ENCODE data around the gene UGT1A1.

UGT1A1 gene

DNA sequence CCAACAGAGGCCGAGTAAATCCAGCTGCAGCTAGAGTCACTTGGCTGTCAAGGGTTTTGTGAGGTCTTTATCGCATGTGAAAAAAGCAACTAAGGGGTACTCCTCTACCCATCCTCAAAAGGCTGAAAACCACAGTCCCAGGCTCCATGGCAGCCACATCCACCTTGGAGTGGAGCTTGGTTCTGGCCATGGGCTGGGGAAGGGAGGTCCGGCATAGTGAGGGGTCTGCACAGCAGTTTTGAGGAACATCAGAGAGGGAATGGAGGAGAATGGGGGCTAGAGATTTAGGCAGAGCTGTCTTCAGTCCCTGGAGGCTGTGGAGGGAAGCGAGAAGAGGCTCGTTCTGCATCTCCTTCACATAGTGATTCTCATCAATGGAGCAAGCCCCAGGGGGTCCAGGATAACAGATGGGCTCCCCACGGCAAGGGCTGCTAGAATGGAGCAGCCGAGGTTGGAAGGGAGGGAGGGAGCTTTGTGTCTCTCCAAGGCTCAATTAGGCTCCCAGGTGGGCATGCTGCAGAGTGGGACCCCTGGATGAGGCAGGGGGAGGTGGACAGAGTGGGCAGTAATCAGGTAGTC, 39.1 kb downstream of the UGT1A1 start:
- no peak for DNase-seq

GRCh38 chr2:233799716-233800115, 39.6 kb downstream of the UGT1A1 start:
- no peak for DNase-seq

DNA sequence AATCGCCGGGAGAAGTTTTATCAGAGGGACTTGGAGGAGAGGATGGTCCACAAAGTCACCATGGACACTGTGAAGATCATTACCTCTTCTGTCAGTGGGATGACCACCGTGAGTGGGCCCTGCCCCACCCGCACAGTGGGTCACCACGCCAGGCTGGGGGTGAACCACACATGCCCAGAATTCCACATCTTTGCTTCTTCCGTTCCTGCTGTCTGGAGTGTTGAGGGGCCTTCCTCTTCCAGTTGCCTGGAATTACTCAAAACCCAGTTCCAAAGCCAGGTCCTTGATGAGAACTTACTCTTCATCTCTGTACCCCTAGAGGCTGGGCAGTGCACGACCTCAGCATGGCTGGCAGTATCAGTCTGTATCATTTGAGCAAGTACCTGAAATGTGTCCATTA, 40.1 kb downstream of the UGT1A1 start:
- no peak for DNase-seq

GRCh38 chr2:233801357-233802131, 41.5 kb downstream of the UGT1A1 start:
- no peak for DNase-seq

DNA sequence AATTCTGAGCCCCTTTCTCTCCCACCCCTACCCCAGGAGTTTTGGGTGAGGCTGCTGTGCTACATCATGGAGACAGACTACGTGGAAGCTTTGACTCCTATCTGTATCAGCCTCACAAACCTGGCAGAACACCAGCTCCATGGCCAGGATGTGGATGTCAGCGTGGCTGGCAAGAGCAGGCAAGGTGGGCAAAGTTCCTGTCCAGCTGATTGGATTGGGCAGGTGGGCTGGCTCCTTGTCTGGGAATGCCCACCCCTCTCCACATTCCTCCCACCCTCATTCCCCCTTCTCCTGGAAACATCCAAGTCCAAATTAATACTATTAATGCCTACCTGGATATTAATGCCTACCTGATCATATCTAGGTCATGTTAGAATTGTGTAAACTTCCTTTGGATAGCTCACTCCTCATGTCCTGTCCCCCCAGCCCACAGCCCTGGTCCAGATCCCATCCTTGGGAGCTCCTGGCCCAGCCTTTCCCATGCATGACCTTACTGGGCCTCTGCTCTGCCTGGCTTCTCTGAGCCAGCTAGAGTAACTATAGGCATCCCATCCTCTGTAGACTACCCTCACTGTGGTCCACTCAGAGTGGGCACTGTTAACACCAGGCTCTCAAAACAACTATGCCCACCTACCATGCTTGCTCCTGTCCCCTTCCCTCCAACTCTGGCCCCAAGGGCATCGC, 42.2 kb downstream of the UGT1A1 start:
- no peak for DNase-seq

- no peak for DNase-seq
These were observed 43.3 kb downstream of the UGT1A1 start for GRCh38 chr2:233803292-233803911.

- DNase-seq = no peak
These were observed 43.9 kb downstream of the UGT1A1 start for GRCh38 chr2:233803994-233804393.

GRCh38 chr2:233807215-233807865, 47.3 kb downstream of the UGT1A1 start:
- DNase-seq = no peak

DNA sequence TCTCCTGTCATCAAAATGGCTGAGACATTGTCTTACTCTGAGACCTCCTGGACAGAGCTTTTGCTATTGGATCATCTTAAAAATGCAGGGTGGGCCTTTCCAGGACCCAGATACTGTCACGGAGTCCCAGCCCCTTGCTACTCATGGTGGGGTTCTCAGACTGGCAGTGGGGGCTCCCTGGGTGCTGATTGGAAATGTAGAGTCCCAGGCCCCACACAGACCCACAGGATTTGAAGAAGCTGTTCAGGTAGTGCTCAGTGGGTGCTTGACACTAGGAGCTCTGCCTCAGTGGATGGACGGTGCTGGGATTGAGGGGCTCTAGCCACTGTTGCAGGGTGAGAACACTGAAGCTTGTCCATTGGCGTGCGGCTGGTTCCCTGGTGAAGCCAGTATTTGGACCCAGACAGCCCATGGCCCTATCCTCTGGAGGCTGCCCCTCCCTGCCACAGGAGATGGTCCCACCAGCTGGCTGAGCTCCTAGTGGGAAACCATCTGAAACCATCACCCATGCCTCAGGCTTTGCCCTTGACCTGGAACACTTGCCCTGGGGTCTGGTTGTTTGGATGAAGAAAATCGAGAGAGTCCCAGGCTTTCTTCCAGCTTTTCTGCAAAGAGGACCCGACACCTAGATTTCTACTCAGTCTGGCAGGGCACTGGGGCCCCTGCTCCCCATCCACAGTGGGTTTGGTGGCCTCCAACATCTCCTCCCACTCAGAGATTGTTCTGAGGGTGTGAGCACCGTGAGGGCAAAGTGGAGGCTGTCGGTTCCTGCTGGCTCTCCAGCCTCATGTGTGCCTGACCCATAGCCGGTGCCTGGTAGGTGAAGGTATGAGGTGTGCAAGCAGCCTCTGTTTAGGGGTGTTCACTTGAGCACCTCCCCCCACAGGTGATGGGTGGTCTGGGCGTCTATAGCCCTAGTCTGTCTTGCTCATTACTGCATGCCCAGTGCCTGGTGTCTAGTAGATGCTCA, 48.2 kb downstream of the UGT1A1 start:
- DNase-seq = no peak

- no peak for DNase-seq
These were observed 50.3 kb downstream of the UGT1A1 start for GRCh38 chr2:233810385-233810784.

- no peak for DNase-seq
These were observed 51.0 kb downstream of the UGT1A1 start for GRCh38 chr2:233811087-233811486.

DNA sequence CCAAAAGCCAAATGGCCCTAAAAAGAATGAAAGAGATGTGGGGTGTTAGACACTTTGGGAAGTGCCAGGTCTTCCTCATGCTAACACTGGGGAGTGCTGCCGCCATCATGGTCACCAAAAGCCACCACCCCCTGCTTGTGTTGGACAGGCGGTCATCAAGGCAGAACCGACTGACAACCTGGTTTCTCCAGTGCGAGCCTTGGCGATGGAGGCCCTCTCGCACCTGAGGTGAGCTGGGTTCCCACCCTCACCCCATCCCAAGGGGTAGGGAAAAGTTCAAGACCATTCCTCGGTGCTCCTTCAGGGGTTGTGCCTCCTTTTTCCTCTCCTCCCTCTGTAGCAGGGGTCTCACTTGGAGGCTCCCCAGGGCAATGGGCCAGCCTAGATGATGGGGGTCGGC, 51.7 kb downstream of the UGT1A1 start:
- DNase-seq = no peak

DNA sequence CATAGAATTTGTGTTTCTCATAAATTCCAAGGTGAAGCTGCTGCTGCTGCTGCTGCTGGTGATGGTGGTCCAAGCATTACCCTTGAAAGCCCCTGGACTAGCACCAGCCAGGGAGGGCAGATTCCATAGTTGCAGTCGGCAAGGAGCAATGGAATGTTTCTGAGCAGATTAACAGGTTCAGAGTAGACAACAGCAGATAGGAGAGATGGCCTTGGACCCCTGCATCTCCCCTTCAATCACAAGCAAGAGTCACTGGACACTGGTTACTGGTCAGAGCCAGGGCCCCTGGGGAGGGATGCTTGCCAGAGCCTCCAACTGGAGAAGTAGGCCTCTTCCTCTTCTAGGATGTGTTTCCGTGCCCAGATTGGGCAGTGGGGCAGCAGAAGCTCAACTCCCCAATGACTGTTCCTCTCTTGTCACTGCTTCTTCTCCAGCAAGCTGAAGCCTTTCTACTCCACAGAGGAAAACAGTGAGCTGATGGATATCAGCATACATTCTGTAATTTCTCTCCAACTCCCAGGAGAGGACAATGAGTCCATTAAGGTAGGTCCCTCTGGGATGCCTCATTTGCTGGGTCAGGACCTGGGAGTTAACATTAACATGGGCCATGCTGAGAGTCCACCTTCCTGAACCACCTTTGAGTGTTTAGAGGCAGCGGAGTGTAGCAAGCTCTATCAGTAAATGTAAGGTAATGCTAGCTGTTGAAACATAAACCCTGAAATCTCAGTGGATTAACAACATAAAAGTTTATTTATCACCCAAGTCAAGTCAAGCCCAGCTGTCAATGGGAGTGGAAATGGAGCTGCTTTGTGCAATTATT, 53.4 kb downstream of the UGT1A1 start:
- no peak for DNase-seq

DNA sequence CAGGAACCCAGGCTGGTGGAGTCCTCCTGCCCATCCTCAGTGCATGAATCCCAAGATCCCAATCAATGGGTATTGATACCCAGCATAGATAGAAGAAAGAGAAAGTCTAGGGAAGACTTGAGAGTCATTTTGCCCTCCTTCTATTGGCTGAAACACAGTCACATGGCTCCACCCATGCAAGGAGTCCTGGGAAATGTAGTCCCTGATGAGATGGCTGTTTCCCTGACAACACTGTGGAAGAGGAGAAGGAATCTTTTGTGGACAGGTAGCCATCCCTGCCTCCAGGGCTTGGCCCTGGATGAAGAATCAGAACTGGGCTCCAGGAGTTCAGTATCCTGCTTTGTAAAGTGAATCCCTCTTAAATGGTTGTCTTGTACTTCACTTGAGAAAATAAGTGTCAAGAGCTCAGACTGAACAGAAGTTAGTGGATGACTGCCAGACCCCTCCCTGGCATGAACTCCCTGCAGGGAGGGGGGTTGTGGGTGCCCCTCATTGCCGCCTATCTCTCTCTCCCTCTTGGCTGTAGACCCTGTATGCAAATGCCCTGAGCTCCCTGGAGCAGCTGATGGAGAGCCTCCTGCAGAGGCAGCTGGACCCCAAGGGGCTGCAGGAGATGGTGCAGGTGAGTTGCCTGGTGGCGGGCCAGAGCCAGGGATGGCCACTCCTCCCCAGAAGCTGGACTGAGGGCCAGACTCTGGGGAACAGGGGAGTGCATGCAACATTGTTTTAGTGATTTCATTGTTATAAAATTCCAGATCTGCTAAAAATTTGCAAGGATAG, 54.2 kb downstream of the UGT1A1 start:
- DNase-seq = no peak

- no peak for DNase-seq
These were observed 55.8 kb downstream of the UGT1A1 start for GRCh38 chr2:233815861-233816260.

- DNase-seq = no peak
These were observed 56.3 kb downstream of the UGT1A1 start for GRCh38 chr2:233816334-233816733.

DNA sequence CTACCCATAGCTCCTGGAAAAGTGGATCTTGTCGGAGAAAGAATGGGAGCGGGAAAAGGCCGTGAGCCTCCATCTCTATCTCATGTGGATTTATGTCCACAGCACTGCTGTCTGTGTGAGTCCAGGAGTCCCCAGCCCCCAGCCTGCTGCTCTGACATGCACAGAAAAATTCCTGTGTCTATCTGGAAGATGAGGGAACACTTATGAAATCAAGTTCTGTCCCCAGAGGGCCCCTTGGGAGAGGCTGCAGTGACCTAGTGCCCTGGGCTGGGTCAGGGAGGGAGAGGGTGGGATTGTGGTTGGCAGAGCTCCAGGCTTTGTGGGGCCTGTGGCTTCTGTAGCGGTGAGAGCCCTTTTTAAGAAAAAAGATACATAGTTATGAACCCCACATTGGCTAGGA, 56.7 kb downstream of the UGT1A1 start:
- DNase-seq = no peak

DNA sequence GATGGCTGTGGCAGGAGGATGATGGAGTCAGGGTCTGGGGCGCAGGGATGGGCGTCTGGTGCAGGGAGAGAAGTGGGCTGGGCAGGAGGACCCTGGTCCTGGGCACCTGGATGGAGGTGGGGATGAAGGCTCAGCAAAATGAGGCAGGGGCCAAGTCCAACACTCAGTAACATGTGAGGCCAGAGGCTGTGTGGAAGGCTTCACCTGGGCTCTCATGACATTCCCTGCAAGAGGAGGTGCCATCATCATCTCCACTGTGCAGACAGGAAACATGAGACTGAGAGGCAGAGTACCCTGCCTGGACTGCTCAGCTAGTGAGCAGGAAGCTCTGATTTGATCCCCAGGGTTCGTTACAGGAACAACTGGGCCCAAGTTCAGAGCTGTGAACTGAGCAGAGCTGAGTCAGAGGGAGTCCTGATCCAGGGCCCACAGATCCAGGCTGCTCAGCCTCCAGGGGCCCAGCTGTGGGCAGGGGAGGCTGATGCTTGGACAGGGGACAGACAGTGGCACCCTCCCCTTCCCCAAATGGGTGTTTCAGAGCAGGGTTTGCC, 57.4 kb downstream of the UGT1A1 start:
- no peak for DNase-seq

- no peak for DNase-seq
These were observed 58.0 kb downstream of the UGT1A1 start for GRCh38 chr2:233817995-233818638.
